Measurements from ENCODE around the gene RPL7A. TPM values are rescaled to one million over a fixed set of nuclear protein-coding genes. Genes with fewer than 3 reads are reported as not detected.
A peak's percentile ranks its signal among the peaks of the same experiment; 100 is the strongest.

The RPL7A gene
- total RNA-seq, 1 donor from 2014 or later = 1,772 TPM

GRCh38 chr9:133354766-133355165 is 6.7 kb downstream of the RPL7A start:
- Mint-ChIP-seq H3K36me3 (ENCODE audit: unreplicated experiment) (peaks cover 26% of the 10 kb centered on the region), H3K4me3 (ENCODE audit: unreplicated experiment) (peak overlapping the region; percentile 85), H3K4me1 (ENCODE audit: unreplicated experiment) (peaks cover 33% of the 10 kb centered on the region), H3K27ac (ENCODE audit: unreplicated experiment) (no peak overlapping the region), H3K9me3 (ENCODE audit: unreplicated experiment) (no peaks in the 10 kb centered on the region), H3K27me3 (ENCODE audit: unreplicated experiment) (no peaks in the 10 kb centered on the region)
- TF ChIP-seq CTCF (IDR thresholded peaks at IDR 0.05) = no peak
- DNase-seq (ENCODE audit: extremely low spot score, unreplicated experiment) = no peak

GRCh38 chr9:133355881-133356357 is 7.9 kb downstream of the RPL7A start:
- DNase-seq (ENCODE audit: extremely low spot score, unreplicated experiment) = no peak

GRCh38 chr9:133356391-133357091 is 8.5 kb downstream of the RPL7A start, which contains the start of the genes SURF1 and SURF2:
TSS of gene SURF1 (minus strand) at chr9:133356487. CDS start at chr9:133356453, 34 bp downstream.
TSS of gene SURF2 (plus strand) at chr9:133356550. CDS start at chr9:133356593, 43 bp downstream.
- TF ChIP-seq CTCF (IDR thresholded peaks at IDR 0.05) = no peak
- DNase-seq (ENCODE audit: extremely low spot score, unreplicated experiment) = peak; percentile 94
- no peaks in the 10 kb centered on the region for H3K27me3 Mint-ChIP-seq (ENCODE audit: unreplicated experiment)
- H3K9me3 Mint-ChIP-seq (ENCODE audit: unreplicated experiment) = no peaks in the 10 kb centered on the region
- H3K4me1 Mint-ChIP-seq (ENCODE audit: unreplicated experiment) = peaks cover 29% of the 10 kb centered on the region
- H3K36me3 Mint-ChIP-seq (ENCODE audit: unreplicated experiment) = peaks cover 16% of the 10 kb centered on the region
- peak within 1 kb of the TSS; percentile 85 for H3K4me3 Mint-ChIP-seq (ENCODE audit: unreplicated experiment)
- H3K27ac Mint-ChIP-seq (ENCODE audit: unreplicated experiment) = peak within 1 kb of the TSS; percentile 78

More at GRCh38 chr9:133355881-133356357, 7.9 kb downstream of the RPL7A start:
- Mint-ChIP-seq H3K27ac (ENCODE audit: unreplicated experiment) (peak overlapping the region; percentile 78), H3K27me3 (ENCODE audit: unreplicated experiment) (no peaks in the 10 kb centered on the region), H3K9me3 (ENCODE audit: unreplicated experiment) (no peaks in the 10 kb centered on the region), H3K4me1 (ENCODE audit: unreplicated experiment) (peaks cover 29% of the 10 kb centered on the region), H3K4me3 (ENCODE audit: unreplicated experiment) (peak overlapping the region; percentile 85), H3K36me3 (ENCODE audit: unreplicated experiment) (peaks cover 16% of the 10 kb centered on the region)
- no peak for TF ChIP-seq CTCF (IDR thresholded peaks at IDR 0.05)

- no peaks in the 10 kb centered on the region for H3K27me3 Mint-ChIP-seq (ENCODE audit: unreplicated experiment)
- no peak for TF ChIP-seq CTCF (IDR thresholded peaks at IDR 0.05)
- H3K9me3 Mint-ChIP-seq (ENCODE audit: unreplicated experiment) = no peaks in the 10 kb centered on the region
- peak overlapping the region; percentile 57 for H3K27ac Mint-ChIP-seq (ENCODE audit: unreplicated experiment)
- peaks cover 31% of the 10 kb centered on the region for H3K4me1 Mint-ChIP-seq (ENCODE audit: unreplicated experiment)
- H3K4me3 Mint-ChIP-seq (ENCODE audit: unreplicated experiment) = peak overlapping the region; percentile 75
- peaks cover 15% of the 10 kb centered on the region for H3K36me3 Mint-ChIP-seq (ENCODE audit: unreplicated experiment)
- DNase-seq (ENCODE audit: extremely low spot score, unreplicated experiment) = no peak
Observed at GRCh38 chr9:133357656-133358055, 9.6 kb downstream of the RPL7A start.

- peaks cover 31% of the 10 kb centered on the region for H3K4me1 Mint-ChIP-seq (ENCODE audit: unreplicated experiment)
- TF ChIP-seq CTCF (IDR thresholded peaks at IDR 0.05) = peak; percentile 30
- H3K4me3 Mint-ChIP-seq (ENCODE audit: unreplicated experiment) = peak overlapping the region; percentile 4
- H3K36me3 Mint-ChIP-seq (ENCODE audit: unreplicated experiment) = peaks cover 24% of the 10 kb centered on the region
- no peak overlapping the region for H3K27ac Mint-ChIP-seq (ENCODE audit: unreplicated experiment)
- no peak for DNase-seq (ENCODE audit: extremely low spot score, unreplicated experiment)
- no peaks in the 10 kb centered on the region for H3K9me3 Mint-ChIP-seq (ENCODE audit: unreplicated experiment)
- H3K27me3 Mint-ChIP-seq (ENCODE audit: unreplicated experiment) = no peaks in the 10 kb centered on the region
Observed at GRCh38 chr9:133359399-133360175, 11.6 kb downstream of the RPL7A start.

All from osteocyte (in vitro differentiated cells).